Measurements from ENCODE around the gene MRFAP1L1. TPM values are rescaled to one million over a fixed set of nuclear protein-coding genes. Genes with fewer than 3 reads are reported as not detected.

The MRFAP1L1 gene
- polyA plus RNA-seq, 4 donors = 115 to 151 (median 123) TPM

DNA sequence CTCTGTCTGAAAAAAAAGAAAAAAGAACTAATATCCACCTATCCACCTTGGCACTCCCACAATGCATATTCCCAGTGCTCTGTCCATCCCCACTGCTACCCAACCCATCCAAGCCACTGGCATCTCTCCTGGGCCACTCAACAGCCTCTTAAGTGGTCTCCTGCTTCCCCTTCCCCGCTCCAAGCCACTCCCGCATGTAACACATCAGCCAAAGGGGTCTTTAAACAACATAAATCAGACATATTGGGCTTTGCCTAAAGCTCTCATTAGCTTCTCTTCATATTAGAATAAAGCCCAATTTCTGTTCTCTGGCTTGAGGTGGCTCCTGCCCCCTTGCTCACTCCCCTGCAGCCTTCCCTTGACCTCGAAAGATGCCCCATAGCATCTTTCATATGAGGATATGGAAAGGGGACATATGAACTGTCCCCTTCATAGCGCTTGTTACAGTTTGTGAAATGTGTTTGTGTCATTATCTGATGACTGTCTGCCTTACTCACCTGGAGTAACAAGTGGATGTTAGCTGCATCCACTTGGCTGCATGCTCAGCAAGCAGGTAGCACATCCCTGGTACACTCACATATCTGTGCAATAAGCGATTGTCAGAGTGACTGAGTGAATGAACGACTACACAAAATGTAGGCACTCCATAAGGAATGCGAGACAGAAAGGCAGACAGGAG, 9.4 kb upstream of the MRFAP1L1 start:
- no peak for DNase-seq (ENCODE audit: low read depth in 4 of 4, low spot score in 3 of 4)

- no peak for DNase-seq (ENCODE audit: low read depth in 4 of 4, low spot score in 3 of 4)
Measured at GRCh38 chr4:6716958-6717655, 7.4 kb upstream of the MRFAP1L1 start.

DNA sequence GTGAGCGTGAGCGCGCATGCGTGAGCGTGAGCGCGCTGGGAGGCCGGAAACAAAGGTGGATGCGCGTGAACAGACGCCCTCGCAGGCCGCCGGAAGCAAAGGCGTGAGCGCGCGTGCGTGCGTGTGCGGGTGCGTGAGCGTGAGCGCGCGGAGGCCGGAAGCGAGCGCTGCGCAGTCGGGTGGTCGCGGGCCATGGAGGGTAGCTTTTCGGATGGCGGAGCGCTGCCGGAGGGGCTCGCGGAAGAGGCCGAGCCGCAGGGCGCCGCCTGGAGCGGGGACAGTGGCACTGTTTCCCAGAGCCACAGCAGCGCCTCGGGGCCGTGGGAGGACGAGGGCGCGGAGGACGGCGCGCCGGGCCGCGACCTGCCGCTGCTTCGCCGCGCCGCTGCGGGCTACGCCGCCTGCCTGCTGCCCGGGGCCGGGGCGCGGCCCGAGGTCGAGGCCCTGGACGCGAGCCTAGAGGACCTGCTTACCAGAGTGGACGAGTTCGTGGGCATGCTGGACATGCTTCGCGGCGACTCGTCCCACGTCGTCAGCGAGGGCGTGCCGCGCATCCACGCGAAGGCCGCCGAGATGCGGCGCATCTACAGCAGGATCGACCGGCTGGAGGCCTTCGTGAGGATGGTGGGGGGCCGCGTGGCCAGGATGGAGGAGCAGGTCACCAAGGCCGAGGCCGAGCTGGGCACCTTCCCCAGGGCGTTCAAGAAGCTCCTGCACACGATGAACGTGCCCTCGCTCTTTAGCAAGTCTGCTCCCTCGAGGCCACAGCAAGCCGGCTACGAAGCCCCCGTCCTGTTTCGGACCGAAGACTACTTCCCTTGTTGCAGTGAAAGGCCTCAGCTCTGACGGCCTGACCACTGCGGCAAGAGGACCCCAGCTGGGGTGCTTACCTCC, 6.6 kb upstream of the MRFAP1L1 start, which contains the start of gene BLOC1S4:
Gene BLOC1S4, plus strand, starts transcription at position 157 of the 894 bp plus-strand sequence. Its CDS starts 36 bp downstream, at position 193.
- peak; percentile 82 to 84 (median 84) for DNase-seq (ENCODE audit: low read depth in 4 of 4, low spot score in 3 of 4)

- no peak for DNase-seq (ENCODE audit: low read depth in 4 of 4, low spot score in 3 of 4)
Measured at GRCh38 chr4:6715704-6716017, 6.0 kb upstream of the MRFAP1L1 start.

DNA sequence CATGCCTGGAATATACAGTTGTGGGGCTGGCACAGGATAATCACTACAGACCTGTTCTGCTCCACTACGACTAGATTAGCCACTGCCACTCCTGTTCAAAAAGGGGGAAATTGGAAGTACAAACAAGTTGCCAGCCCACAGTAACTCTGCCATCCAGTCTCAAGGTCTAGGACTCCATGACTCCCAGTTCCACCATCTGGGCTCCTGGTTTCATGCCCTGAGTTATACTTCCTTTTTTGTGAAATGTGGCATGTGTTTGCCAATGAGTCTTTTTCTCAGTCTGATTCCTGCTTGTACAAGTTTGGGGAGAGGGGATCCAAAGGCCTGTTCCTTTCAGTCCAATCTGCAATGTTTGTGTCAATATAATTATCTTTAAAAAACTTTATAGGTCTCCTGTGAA, 5.3 kb upstream of the MRFAP1L1 start:
- no peak for DNase-seq (ENCODE audit: low read depth in 4 of 4, low spot score in 3 of 4)

DNA sequence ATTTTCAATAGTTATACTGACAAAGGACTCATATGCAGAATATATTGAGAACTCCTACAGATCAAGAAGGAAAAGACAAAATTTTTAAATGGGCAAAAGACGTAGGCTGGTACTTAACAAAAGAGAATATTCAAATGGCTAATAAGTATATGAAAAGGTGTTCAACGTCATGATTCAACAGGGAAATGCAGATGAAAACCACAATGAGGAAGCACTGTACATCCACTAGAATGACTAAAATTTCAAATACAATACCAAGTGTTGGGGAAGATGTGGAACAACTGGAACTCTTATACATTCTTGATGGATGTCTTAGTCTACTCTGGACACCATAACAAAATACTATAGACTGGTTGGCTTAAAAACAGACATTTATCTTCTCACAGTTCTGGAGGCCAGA, 1.3 kb upstream of the MRFAP1L1 start:
- no peak for DNase-seq (ENCODE audit: low read depth in 4 of 4, low spot score in 3 of 4)

DNA sequence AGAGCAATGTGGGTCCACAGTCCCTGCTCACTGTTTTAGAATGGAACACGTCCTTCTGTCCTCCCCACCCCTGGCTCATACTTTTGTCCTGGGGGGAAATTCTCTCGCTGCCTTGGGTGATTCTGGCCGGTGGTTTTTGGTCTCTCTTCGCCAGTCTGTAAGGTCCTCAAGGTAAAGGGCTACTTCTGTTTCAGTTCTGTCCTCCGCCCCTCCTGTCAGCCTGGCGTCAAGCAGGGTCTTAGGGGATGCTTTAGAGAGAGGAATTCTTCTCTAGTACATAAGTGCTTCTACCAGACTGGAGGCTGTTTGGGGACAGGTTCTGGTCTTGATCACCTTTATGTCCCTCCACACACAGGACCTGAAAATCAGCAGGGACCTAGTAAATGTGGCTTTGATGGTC, 617 bp upstream of the MRFAP1L1 start:
- no peak for DNase-seq (ENCODE audit: low read depth in 4 of 4, low spot score in 3 of 4)

DNA sequence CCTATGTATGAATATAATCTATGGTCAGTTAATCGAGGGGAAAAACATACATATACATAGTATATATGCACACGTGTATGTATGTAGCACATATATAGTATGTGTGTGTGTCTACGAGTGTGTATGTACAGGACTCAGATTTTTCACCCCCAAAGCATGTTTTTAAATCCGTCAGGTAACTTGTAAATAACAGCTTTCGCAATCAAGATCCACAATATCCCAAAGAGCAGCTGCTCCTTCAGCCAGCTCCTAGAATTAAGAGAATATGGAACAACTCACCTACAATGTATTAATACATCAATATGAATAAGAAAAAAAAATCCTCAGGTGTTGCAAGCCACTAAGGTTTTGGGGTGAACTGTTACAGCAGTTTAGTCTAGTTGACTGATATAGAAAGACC, 3.5 kb downstream of the MRFAP1L1 start:
- no peak for DNase-seq (ENCODE audit: low read depth in 4 of 4, low spot score in 3 of 4)

DNA sequence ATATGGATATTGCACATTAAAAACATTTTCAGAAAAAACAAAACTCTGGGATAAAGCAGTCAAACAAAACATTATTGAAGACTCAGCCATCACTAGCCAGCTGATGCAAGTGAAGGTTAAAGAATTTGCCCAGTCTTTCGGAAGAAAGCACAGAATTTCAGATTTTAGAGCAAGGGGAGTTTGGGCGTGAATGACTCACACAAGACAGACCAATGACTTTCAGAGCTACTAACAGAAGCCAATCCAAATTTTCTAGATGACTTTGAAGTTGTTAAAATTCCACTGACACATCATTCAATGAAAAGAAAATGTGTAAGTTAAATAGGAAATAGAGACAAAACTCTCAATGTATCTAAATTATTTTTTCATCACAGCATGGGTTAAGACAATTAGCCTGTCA, 4.0 kb downstream of the MRFAP1L1 start:
- no peak for DNase-seq (ENCODE audit: low read depth in 4 of 4, low spot score in 3 of 4)

DNA sequence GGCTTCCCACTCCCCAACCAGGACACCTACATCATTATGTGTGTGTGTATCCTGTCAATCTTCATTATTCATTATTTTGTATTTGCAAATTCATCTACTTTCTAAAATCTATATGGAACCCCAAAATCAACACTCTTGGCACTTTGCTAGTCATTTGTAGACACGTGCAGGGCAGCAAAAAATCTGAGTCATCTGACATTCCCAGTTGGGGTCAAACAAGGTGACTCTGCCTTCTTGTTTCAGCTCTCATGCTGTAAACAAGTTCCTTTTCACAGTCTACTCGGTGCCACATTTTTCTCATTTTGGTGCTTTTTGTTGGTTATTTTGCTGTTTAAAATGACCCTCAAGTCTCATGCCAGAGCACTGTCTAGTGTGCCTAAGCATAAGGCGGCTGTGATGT, 5.9 kb downstream of the MRFAP1L1 start:
- DNase-seq (ENCODE audit: low read depth in 4 of 4, low spot score in 3 of 4) = no peak

DNA sequence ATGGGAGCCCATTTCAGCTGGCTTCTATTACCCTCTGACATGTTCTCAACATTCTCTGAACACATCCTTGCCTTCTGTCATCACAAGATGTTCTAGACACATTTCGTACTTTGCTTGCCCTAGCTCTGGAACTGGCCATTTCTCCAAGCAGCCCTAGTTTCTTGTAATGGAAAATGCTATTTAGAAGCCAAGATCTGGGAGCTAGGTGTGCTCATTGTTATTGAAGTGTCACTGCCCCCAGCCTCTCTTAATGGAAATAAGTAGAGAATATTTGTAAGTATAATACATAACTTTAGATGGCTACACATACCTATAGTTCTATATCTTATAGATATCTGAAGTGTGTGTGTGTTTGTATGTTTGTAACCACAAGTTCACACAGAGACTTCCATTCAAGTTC, 6.9 kb downstream of the MRFAP1L1 start:
- no peak for DNase-seq (ENCODE audit: low read depth in 4 of 4, low spot score in 3 of 4)

GRCh38 chr4:6701371-6701770, 8.3 kb downstream of the MRFAP1L1 start:
- no peak for DNase-seq (ENCODE audit: low read depth in 4 of 4, low spot score in 3 of 4)

GRCh38 chr4:6699903-6700302, 9.8 kb downstream of the MRFAP1L1 start:
- DNase-seq (ENCODE audit: low read depth in 4 of 4, low spot score in 3 of 4) = no peak

DNA sequence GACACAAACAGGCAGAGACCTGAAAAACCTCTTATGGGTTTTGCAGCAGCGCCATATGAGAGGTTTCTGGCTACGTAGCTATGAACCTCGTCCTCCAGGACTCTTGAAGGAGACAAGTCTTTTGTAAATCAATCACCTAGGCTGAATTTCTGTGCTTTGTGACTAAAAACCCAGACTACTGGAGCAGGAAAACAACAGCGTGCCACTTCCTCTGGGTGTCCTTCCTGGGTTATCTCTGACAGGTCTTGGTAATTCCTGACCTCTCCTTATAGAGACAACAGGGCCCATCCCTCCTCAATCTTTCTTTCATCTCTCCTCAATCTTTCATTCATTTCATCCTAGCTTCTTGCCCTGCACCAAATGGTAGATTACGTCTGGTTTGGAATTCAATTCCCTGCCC, 10.3 kb downstream of the MRFAP1L1 start:
- DNase-seq (ENCODE audit: low read depth in 4 of 4, low spot score in 3 of 4) = no peak

DNA sequence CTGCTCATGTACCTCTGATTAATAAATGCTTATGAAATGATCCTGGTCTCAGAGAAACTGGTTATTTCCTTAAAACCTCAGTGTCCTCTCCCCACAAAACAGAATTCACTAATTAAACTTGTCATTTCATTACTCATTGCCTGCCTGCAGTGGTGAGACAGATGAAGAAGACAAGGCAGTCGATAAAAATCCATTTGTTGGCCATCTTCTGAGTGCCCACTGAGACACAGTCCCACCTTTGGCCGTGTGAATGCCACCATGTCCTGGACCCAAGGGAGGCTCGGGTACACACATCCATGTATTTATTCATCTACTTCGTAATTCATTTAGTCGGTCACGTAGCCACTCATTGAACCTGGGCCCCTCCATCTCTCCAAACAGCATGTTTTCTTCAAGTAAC, 12.5 kb downstream of the MRFAP1L1 start:
- no peak for DNase-seq (ENCODE audit: low read depth in 4 of 4, low spot score in 3 of 4)

DNA sequence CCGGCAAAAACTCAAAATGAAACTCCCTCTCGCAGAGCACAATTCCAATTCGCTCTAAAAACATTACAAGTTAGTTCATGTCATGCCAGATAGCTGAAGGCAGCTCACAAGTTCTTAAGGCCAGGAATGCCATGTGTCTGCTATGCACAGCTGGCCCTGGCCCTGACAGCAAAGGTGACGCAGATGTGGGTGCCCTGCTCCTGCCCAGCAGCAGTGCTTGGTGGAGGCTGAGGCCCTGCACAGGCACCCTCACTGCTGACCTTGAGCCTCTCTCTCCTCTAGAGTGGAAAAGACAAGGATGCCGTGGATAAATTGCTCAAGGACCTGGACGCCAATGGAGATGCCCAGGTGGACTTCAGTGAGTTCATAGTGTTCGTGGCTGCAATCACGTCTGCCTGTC, 13.1 kb downstream of the MRFAP1L1 start:
- DNase-seq (ENCODE audit: low read depth in 4 of 4, low spot score in 3 of 4) = no peak

DNA sequence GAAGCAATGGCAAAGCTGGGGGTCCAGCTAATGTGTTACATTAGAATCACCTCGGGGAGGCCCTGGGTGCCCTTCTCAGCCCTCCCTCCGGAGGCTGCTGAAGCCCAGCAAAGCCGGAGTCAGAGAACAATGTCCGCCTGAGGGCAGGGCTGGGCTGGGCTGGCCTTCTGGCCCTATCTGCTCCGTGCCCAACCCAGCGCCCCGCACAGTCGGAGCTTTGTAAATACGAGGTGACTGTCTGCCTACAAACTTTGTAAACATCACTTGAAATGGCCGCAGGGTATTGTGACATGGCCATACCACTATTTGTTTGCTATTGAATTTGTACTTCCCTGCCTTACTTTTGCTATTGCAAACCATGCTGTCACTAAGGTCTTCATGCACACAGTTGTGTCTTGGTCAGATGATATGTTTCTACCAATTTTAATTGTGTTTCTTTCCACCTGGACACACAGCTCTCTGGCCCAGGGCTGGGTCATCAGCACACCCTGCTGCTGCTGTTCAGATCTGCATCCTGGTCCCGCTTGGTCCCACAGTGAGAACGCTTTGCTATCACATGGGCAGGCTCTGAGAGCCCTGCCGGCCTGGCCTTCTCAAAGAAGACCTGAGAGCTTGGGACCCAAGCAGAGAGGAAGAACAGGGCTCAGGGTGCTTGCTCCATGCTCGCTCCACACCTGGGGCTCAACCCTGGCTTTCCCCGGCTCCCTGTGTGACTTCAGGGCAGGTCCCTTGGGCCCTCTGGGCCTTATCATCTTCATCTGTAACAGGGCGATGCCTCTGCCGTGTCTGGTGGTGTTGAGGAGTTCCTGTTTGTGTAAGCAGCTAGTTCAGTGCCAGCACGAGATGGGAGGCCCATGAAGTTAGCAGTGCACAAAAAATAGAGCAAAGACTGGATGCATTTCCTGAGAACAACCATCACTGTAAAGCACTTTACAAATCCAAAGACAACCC, 13.7 kb downstream of the MRFAP1L1 start:
- no peak for DNase-seq (ENCODE audit: low read depth in 4 of 4, low spot score in 3 of 4)

GRCh38 chr4:6694177-6694901, 15.3 kb downstream of the MRFAP1L1 start:
- DNase-seq (ENCODE audit: low read depth in 4 of 4, low spot score in 3 of 4) = no peak

- DNase-seq (ENCODE audit: low read depth in 4 of 4, low spot score in 3 of 4) = no peak
Measured at GRCh38 chr4:6693231-6694176, 16.2 kb downstream of the MRFAP1L1 start, which contains the start of gene S100P. Gene S100P, plus strand, starts transcription at chr4:6693878. Its CDS starts 55 bp downstream, at chr4:6693933.
